GM12878 (cell line): ENCODE results near the gene ALDOB. TPM values are rescaled to one million over a fixed set of nuclear protein-coding genes. Genes with fewer than 3 reads are reported as not detected.

Source experiments
- SUZ12 ChIP-seq: fragments of 200-600 bp; sonication (generic); IDR thresholded peaks from one replicate; pipeline ENCODE4 v1.6.1; 2018; ENCODE audit warnings: antibody characterized with exemption, mild to moderate bottlenecking; ENCODE audit not compliant: unreplicated experiment
- polyA plus RNA-seq, 11 experiments: library from polyadenylated mRNA; depleted of rRNA in 4 of 11; unstranded in 6 of 11; stranded (reverse) in 5 of 11; fragments of >200 nt; fragmentation: Nextera tagmentation in 4 of 11; fragmentation: Illumina TruSeq in 1 of 11; extraction: Ambion mirVana in 4 of 11; extraction: Trizol in 1 of 11; gene quantifications; 1 replicate in 1 of 11; 2 replicates in 10 of 11; pipeline versions ENCODE4 v1.2.1 to v1.2.3, GENCODE V29; 2011 to 2016; ENCODE audit warnings: inconsistent platforms in 2 of 11, missing spikeins in 2 of 11, low read depth in 1 of 11
- small RNA-seq: library from RNA; depleted of rRNA; stranded (forward); fragments of <200 nt; gene quantifications from one replicate; pipeline ENCODE3, GENCODE V24; 2014
- total RNA-seq, 4 experiments: library from RNA; depleted of rRNA in 3 of 4; stranded (reverse); fragments of >200 nt in 3 of 4; fragmentation: Illumina TruSeq in 1 of 4; extraction: Trizol in 1 of 4; gene quantifications; 2 replicates each; pipeline versions ENCODE4 v1.2.1 to v1.2.3, GENCODE V29; 2013 to 2021

The ALDOB gene
- total and polyA plus RNA-seq, 10 of the 15 experiments (the other 5 are each of a cell fraction or from before 2014, with no cell fraction given): 0.03 to 0.82 (median 0.04) TPM; not detected in 7

- TF ChIP-seq SUZ12: no peak
Observed at GRCh38 chr9:101371813-101372212, 63.8 kb downstream of the ALDOB start (continued).

Small RNAs within 50 kb of the gene (small RNA-seq; reads per million reads assigned to genes)
- gene AL353621.2: not detected

Other genes with a start within 250 kb of the ALDOB start
- 0.06 TPM in 1 of 2 replicates, not detected in the other for gene BAAT, start 50.8 kb downstream of the ALDOB start, total RNA-seq (2014; rRNA removed)
- gene BAAT, start 50.8 kb downstream of the ALDOB start, total RNA-seq (2014; rRNA removed; fragmentation: Illumina TruSeq; extraction: Trizol): 0.04 and 0.05 TPM in 2 replicates
- gene BAAT, start 50.8 kb downstream of the ALDOB start, total RNA-seq (2021): 0.16 and 0.26 TPM in 2 replicates
- gene BAAT, start 50.8 kb downstream of the ALDOB start, polyA plus RNA-seq (2011; rRNA removed): 0.04 and 0.05 TPM in 2 replicates
- 0.06 and 0.08 TPM in 2 replicates for gene BAAT, start 50.8 kb downstream of the ALDOB start, polyA plus RNA-seq (2014; fragmentation: Illumina TruSeq; extraction: Trizol)
- gene BAAT, start 50.8 kb downstream of the ALDOB start, polyA plus RNA-seq (2014; fragmentation: Nextera tagmentation; extraction: Ambion mirVana): under 1 TPM; 0.02 to 0.10 TPM
- gene BAAT, start 50.8 kb downstream of the ALDOB start, polyA plus RNA-seq (2014; rRNA removed): 0.08 and 0.10 TPM in 2 replicates
- not detected for gene BAAT, start 50.8 kb downstream of the ALDOB start, polyA plus RNA-seq (2016; fragmentation: Nextera tagmentation; extraction: Ambion mirVana)
- gene MRPL50, start 37.2 kb downstream of the ALDOB start, total RNA-seq (2014; rRNA removed): 18.2 and 22.0 TPM in 2 replicates
- gene MRPL50, start 37.2 kb downstream of the ALDOB start, total RNA-seq (2014; rRNA removed; fragmentation: Illumina TruSeq; extraction: Trizol): 25.2 and 25.7 TPM in 2 replicates
- gene MRPL50, start 37.2 kb downstream of the ALDOB start, total RNA-seq (2021): 12.8 and 13.5 TPM in 2 replicates
- 30.0 and 42.8 TPM in 2 replicates for gene MRPL50, start 37.2 kb downstream of the ALDOB start, polyA plus RNA-seq (2011; rRNA removed)
- gene MRPL50, start 37.2 kb downstream of the ALDOB start, polyA plus RNA-seq (2014; fragmentation: Illumina TruSeq; extraction: Trizol): 25.7 and 29.6 TPM in 2 replicates
- 10 to 100 TPM; 50.3 to 79.4 TPM for gene MRPL50, start 37.2 kb downstream of the ALDOB start, polyA plus RNA-seq (2014; fragmentation: Nextera tagmentation; extraction: Ambion mirVana)
- gene MRPL50, start 37.2 kb downstream of the ALDOB start, polyA plus RNA-seq (2014; rRNA removed): 13.8 and 14.1 TPM in 2 replicates
- gene MRPL50, start 37.2 kb downstream of the ALDOB start, polyA plus RNA-seq (2016; fragmentation: Nextera tagmentation; extraction: Ambion mirVana): 10 to 100 TPM; 33.9 to 34.8 TPM
- 7.9 and 9.8 TPM in 2 replicates for gene ZNF189, start 36.9 kb downstream of the ALDOB start, total RNA-seq (2014; rRNA removed)
- gene ZNF189, start 36.9 kb downstream of the ALDOB start, total RNA-seq (2014; rRNA removed; fragmentation: Illumina TruSeq; extraction: Trizol): 12.2 and 12.3 TPM in 2 replicates
- 8.7 and 9.6 TPM in 2 replicates for gene ZNF189, start 36.9 kb downstream of the ALDOB start, total RNA-seq (2021)
- 8.6 and 13.7 TPM in 2 replicates for gene ZNF189, start 36.9 kb downstream of the ALDOB start, polyA plus RNA-seq (2011; rRNA removed)
- 10.7 and 12.6 TPM in 2 replicates for gene ZNF189, start 36.9 kb downstream of the ALDOB start, polyA plus RNA-seq (2014; fragmentation: Illumina TruSeq; extraction: Trizol)
- gene ZNF189, start 36.9 kb downstream of the ALDOB start, polyA plus RNA-seq (2014; fragmentation: Nextera tagmentation; extraction: Ambion mirVana): 1 to 10 TPM; 3.1 to 3.6 TPM
- gene ZNF189, start 36.9 kb downstream of the ALDOB start, polyA plus RNA-seq (2014; rRNA removed): 5.8 and 6.9 TPM in 2 replicates
- gene ZNF189, start 36.9 kb downstream of the ALDOB start, polyA plus RNA-seq (2016; fragmentation: Nextera tagmentation; extraction: Ambion mirVana): 1 to 10 TPM; 5.1 to 5.2 TPM
- 15.0 and 16.4 TPM in 2 replicates for gene RNF20, start 98.1 kb upstream of the ALDOB start, total RNA-seq (2014; rRNA removed)
- 25.2 and 26.3 TPM in 2 replicates for gene RNF20, start 98.1 kb upstream of the ALDOB start, total RNA-seq (2014; rRNA removed; fragmentation: Illumina TruSeq; extraction: Trizol)
- 28.0 and 38.9 TPM in 2 replicates for gene RNF20, start 98.1 kb upstream of the ALDOB start, total RNA-seq (2021)
- 27.1 and 31.6 TPM in 2 replicates for gene RNF20, start 98.1 kb upstream of the ALDOB start, polyA plus RNA-seq (2011; rRNA removed)
- gene RNF20, start 98.1 kb upstream of the ALDOB start, polyA plus RNA-seq (2014; fragmentation: Illumina TruSeq; extraction: Trizol): 27.7 and 33.6 TPM in 2 replicates
- 10 to 100 TPM in 1 of 2 experiments, 1 to 10 TPM in 1; 7.5 to 12.6 TPM for gene RNF20, start 98.1 kb upstream of the ALDOB start, polyA plus RNA-seq (2014; fragmentation: Nextera tagmentation; extraction: Ambion mirVana)
- gene RNF20, start 98.1 kb upstream of the ALDOB start, polyA plus RNA-seq (2014; rRNA removed): 14.4 and 15.2 TPM in 2 replicates
- gene RNF20, start 98.1 kb upstream of the ALDOB start, polyA plus RNA-seq (2016; fragmentation: Nextera tagmentation; extraction: Ambion mirVana): 10 to 100 TPM; 29.7 to 30.4 TPM
- gene PPP3R2, start 159.2 kb upstream of the ALDOB start, total RNA-seq (2014; rRNA removed): not detected in 2 replicates
- not detected in 2 replicates for gene PPP3R2, start 159.2 kb upstream of the ALDOB start, total RNA-seq (2014; rRNA removed; fragmentation: Illumina TruSeq; extraction: Trizol)
- not detected in 2 replicates for gene PPP3R2, start 159.2 kb upstream of the ALDOB start, total RNA-seq (2021)
- not detected in 2 replicates for gene PPP3R2, start 159.2 kb upstream of the ALDOB start, polyA plus RNA-seq (2011; rRNA removed)
- gene PPP3R2, start 159.2 kb upstream of the ALDOB start, polyA plus RNA-seq (2014; fragmentation: Illumina TruSeq; extraction: Trizol): not detected in 2 replicates
- gene PPP3R2, start 159.2 kb upstream of the ALDOB start, polyA plus RNA-seq (2014; fragmentation: Nextera tagmentation; extraction: Ambion mirVana): not detected
- not detected in 2 replicates for gene PPP3R2, start 159.2 kb upstream of the ALDOB start, polyA plus RNA-seq (2014; rRNA removed)
- not detected for gene PPP3R2, start 159.2 kb upstream of the ALDOB start, polyA plus RNA-seq (2016; fragmentation: Nextera tagmentation; extraction: Ambion mirVana)